Smooth muscle cell (in vitro differentiated cells): ENCODE results near the gene FLT3. TPM values are rescaled to one million over a fixed set of nuclear protein-coding genes. Genes with fewer than 3 reads are reported as not detected.

Experiments
- DNase-seq: peaks from one replicate; lab custom pipeline; 2025; ENCODE audit not compliant: unreplicated experiment; lab: John Stamatoyannopoulos, UW
- H2AFZ ChIP-seq: fragments of 200-600 bp; sonication (generic); 2 replicates; pipeline ENCODE4 v1.6.0; 2016; ENCODE audit warnings: antibody characterized with exemption, low read depth, mild to moderate bottlenecking
- H3F3A ChIP-seq: fragments of 200-600 bp; sonication (generic); 2 replicates; pipeline ENCODE4 v1.6.0; 2017; ENCODE audit warnings: antibody characterized with exemption, low read depth
- H3K27ac ChIP-seq: fragments of 200-600 bp; sonication (generic); 2 replicates; pipeline ENCODE4 v1.5.1; 2016; ENCODE audit warnings: low read depth, mild to moderate bottlenecking
- H3K27me3 ChIP-seq: fragments of 200-600 bp; sonication (generic); 2 replicates; pipeline ENCODE4 v1.6.1; 2016; ENCODE audit warnings: low read depth, mild to moderate bottlenecking
- H3K36me3 ChIP-seq: fragments of 200-600 bp; sonication (generic); 2 replicates; pipeline ENCODE4 v1.5.1; 2016; ENCODE audit warnings: low read depth
- H3K4me1 ChIP-seq: fragments of 200-600 bp; sonication (generic); 2 replicates; pipeline ENCODE4 v1.5.1; 2016; ENCODE audit warnings: low read depth
- H3K4me2 ChIP-seq: fragments of 200-600 bp; sonication (generic); 2 replicates; pipeline ENCODE4 v1.6.0; 2016; ENCODE audit warnings: mild to moderate bottlenecking
- H3K4me3 ChIP-seq: fragments of 200-600 bp; sonication (generic); 2 replicates; pipeline ENCODE4 v1.5.1; 2016; ENCODE audit warnings: mild to moderate bottlenecking
- H3K79me2 ChIP-seq: fragments of 200-600 bp; sonication (generic); 2 replicates; pipeline ENCODE4 v1.6.0; 2016; ENCODE audit warnings: low read depth, mild to moderate bottlenecking
- H3K9ac ChIP-seq: fragments of 200-600 bp; sonication (generic); 2 replicates; pipeline ENCODE4 v1.6.0; 2016; ENCODE audit warnings: low read depth
- H3K9me3 ChIP-seq: fragments of 200-600 bp; sonication (generic); replicated peaks from 2 replicates; pipeline ENCODE4 v1.5.1; 2016; ENCODE audit warnings: low read depth
- H4K20me1 ChIP-seq: fragments of 200-600 bp; sonication (generic); 2 replicates; pipeline ENCODE4 v1.6.0; 2016; ENCODE audit warnings: low read depth
- CTCF ChIP-seq: fragments of 200-600 bp; sonication (generic); IDR thresholded peaks from 2 replicates; pipeline ENCODE4 v1.5.1; 2017; ENCODE audit warnings: borderline replicate concordance, mild to moderate bottlenecking, antibody characterized with exemption; ENCODE audit not compliant: insufficient read depth, poor library complexity, severe bottlenecking
- WGBS: methylation state at CpG from one replicate; pipeline ENCODE4 v1.1.7; 2016; ENCODE audit warnings: low lambda C conversion rate; 5-methylcytosine and 5-hydroxymethylcytosine counted together
- polyA plus RNA-seq: library from polyadenylated mRNA; unstranded; fragments of >200 nt; fragmentation: Nextera tagmentation; extraction: Ambion mirVana; gene quantifications from 2 replicates; pipeline ENCODE4 v1.2.1, GENCODE V29; 2016
- total RNA-seq: library from RNA; depleted of rRNA; stranded (reverse); fragments of >200 nt; gene quantifications from 2 replicates; pipeline ENCODE4 v1.2.3, GENCODE V29; 2014

Gene FLT3
- total and polyA plus RNA-seq, 2 experiments from 2014 or later = not detected

GRCh38 chr13:27969082-27969865, 131.1 kb downstream of the FLT3 start, which contains the start of gene CDX2:
Gene CDX2 (minus strand): TSS chr13:27969315. CDS start chr13:27969006, 309 bp downstream.
- peaks cover 100% of the 10 kb centered on the region for H3K27me3 ChIP-seq
- no peak for DNase-seq
- no peak for TF ChIP-seq CTCF
- no peak within 1 kb of the TSS for H3K9ac ChIP-seq
- no peaks in the 10 kb centered on the region for H3K36me3 ChIP-seq
- peak within 1 kb of the TSS; percentile 43 for H3K4me3 ChIP-seq
- H3K9me3 ChIP-seq = no peaks in the 10 kb centered on the region
- no peaks in the 10 kb centered on the region for H3F3A ChIP-seq
- no peaks in the 10 kb centered on the region for H3K79me2 ChIP-seq
- no peaks in the 10 kb centered on the region for H4K20me1 ChIP-seq
- no peak within 1 kb of the TSS for H3K27ac ChIP-seq
- WGBS = 3% methylated on average over 32 of the region's 34 CpGs
- H3K4me1 ChIP-seq = peaks cover 42% of the 10 kb centered on the region
- H2AFZ ChIP-seq = no peak within 1 kb of the TSS
- H3K4me2 ChIP-seq = peak within 1 kb of the TSS; percentile 81

GRCh38 chr13:27968316-27969081, 131.9 kb downstream of the FLT3 start:
- Histone ChIP-seq H2AFZ (no peak overlapping the region), H3K4me2 (peak overlapping the region; percentile 81), H3F3A (no peaks in the 10 kb centered on the region), H3K9me3 (no peaks in the 10 kb centered on the region), H3K9ac (no peak overlapping the region), H4K20me1 (no peaks in the 10 kb centered on the region), H3K27ac (no peak overlapping the region), H3K27me3 (peaks cover 100% of the 10 kb centered on the region), H3K4me3 (peak overlapping the region; percentile 43), H3K36me3 (no peaks in the 10 kb centered on the region), H3K4me1 (peaks cover 42% of the 10 kb centered on the region), H3K79me2 (no peaks in the 10 kb centered on the region)
- no peak for DNase-seq
- WGBS = 2% methylated on average over 80 of the region's 86 CpGs
- no peak for TF ChIP-seq CTCF

GRCh38 chr13:27967736-27968315, 132.6 kb downstream of the FLT3 start:
- H3K4me1 ChIP-seq = peaks cover 42% of the 10 kb centered on the region
- H3K4me2 ChIP-seq = peak overlapping the region; percentile 81
- no peak overlapping the region for H2AFZ ChIP-seq
- H3K36me3 ChIP-seq = no peaks in the 10 kb centered on the region
- H3K27me3 ChIP-seq = peaks cover 100% of the 10 kb centered on the region
- no peaks in the 10 kb centered on the region for H4K20me1 ChIP-seq
- no peak for DNase-seq
- H3K27ac ChIP-seq = no peak overlapping the region
- H3F3A ChIP-seq = no peaks in the 10 kb centered on the region
- no peak overlapping the region for H3K9ac ChIP-seq
- TF ChIP-seq CTCF = no peak
- no peaks in the 10 kb centered on the region for H3K9me3 ChIP-seq
- under 1% methylated on average over 33 of the region's 33 CpGs for WGBS
- no peaks in the 10 kb centered on the region for H3K79me2 ChIP-seq
- peak overlapping the region; percentile 43 for H3K4me3 ChIP-seq
